ENCODE measurements around the gene SPATA31C1. TPM values are rescaled to one million over a fixed set of nuclear protein-coding genes. Genes with fewer than 3 reads are reported as not detected.

SPATA31C1 gene
- total RNA-seq, 3 donors from 2014 or later, result not detected

GRCh38 chr9:87968155-87968554, 50.4 kb downstream of the SPATA31C1 start:
- ATAC-seq (no peak), DNase-seq (no peak)
- no peak for TF ChIP-seq CTCF (IDR thresholded peaks at IDR 0.05)
- H3K9me3 ChIP-seq, result no peaks in the 10 kb centered on the region
- H3K4me1 ChIP-seq (ENCODE audit: low read depth), result peaks cover 3% of the 10 kb centered on the region
- H3K36me3 ChIP-seq (ENCODE audit: low read depth), result no peaks in the 10 kb centered on the region
- no peak overlapping the region for H3K4me3 ChIP-seq
- intact Hi-C loops (cut with DNase I, micrococcal nuclease), result no loop called here

DNA sequence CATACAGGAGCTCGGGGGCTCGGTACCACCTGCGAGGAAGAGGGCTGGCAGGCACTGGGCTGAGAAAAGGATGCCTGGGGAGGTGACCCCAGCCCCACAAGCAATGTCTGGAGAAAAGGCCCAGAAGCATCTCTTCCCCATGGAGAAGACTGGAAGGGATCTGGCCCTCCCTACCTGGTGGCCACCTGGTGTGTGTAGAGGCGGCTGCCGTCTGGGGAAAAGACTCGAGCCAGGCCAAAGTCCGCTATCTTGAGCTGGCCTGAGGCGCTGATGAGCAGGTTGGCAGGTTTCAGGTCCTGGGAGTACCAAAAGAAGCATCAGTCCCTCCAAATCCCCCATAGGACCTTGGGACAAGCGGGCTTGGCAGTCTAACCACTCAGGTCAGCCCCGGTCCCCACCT, 52.8 kb downstream of the SPATA31C1 start:
- H3K4me3 ChIP-seq, result no peak overlapping the region
- peaks cover 4% of the 10 kb centered on the region for H3K4me1 ChIP-seq (ENCODE audit: low read depth)
- H3K9me3 ChIP-seq, result no peaks in the 10 kb centered on the region
- no peaks in the 10 kb centered on the region for H3K36me3 ChIP-seq (ENCODE audit: low read depth)
- no peak for TF ChIP-seq CTCF (IDR thresholded peaks at IDR 0.05)
- no peak for DNase-seq
- ATAC-seq, result no peak
- intact Hi-C loops (cut with DNase I, micrococcal nuclease), result no loop called here

- no peaks in the 10 kb centered on the region for H3K9me3 ChIP-seq
- no peaks in the 10 kb centered on the region for H3K36me3 ChIP-seq (ENCODE audit: low read depth)
- no peak overlapping the region for H3K4me3 ChIP-seq
- TF ChIP-seq CTCF (IDR thresholded peaks at IDR 0.05), result no peak
- peaks cover 4% of the 10 kb centered on the region for H3K4me1 ChIP-seq (ENCODE audit: low read depth)
- intact Hi-C loops (cut with DNase I, micrococcal nuclease), result no loop called here
- ATAC-seq (no peak), DNase-seq (no peak)
Observed at GRCh38 chr9:87973122-87973521, 55.4 kb downstream of the SPATA31C1 start.

Other genes starting within 250 kb of the SPATA31C1 start
- 100 to 1,000 TPM in 1 of 3 donors, 10 to 100 TPM in 2; 60.1 to 139 (median 62.3) TPM for gene CTSL, start 191.8 kb upstream of the SPATA31C1 start, total RNA-seq
- under 1 TPM in 1 of 3 donors, not detected in 2; 0.06 TPM for gene SPATA31E1, start 35.1 kb upstream of the SPATA31C1 start, total RNA-seq
- 10 to 100 TPM in 2 of 3 donors, 1 to 10 TPM in 1; 6.8 to 15.0 (median 14.2) TPM for gene CDK20, start 56.6 kb downstream of the SPATA31C1 start, total RNA-seq
- gene SPATA31C2, start 220.5 kb downstream of the SPATA31C1 start, total RNA-seq, result not detected

Data from mucosa of descending colon (tissue), 3 donors.